H54 (cell line): ENCODE measurements around the gene HOXD9.

Source experiments
- DNase-seq: peaks from one replicate; pipeline ENCODE4 v3.0.0; 2011; ENCODE audit warnings: low spot score, mixed read lengths; ENCODE audit not compliant: insufficient read length
- FAIRE-seq: peaks from 3 replicates; lab custom pipeline; 2011; peaks lifted over from hg19 to GRCh38; lab: Jason Lieb, UNC
- POLR2A ChIP-seq: IDR thresholded peaks from 2 replicates; pipeline ENCODE4 v1.6.1; 2011; ENCODE audit warnings: low read depth, mild to moderate bottlenecking, low read length

Gene HOXD9

GRCh38 chr2:176115883-176116813 lies 6.4 kb upstream of the HOXD9 start, which contains the start of gene HOXD10:
HOXD10 (plus strand) TSS chr2:176116778; CDS start chr2:176116834, 56 bp downstream.
- DNase-seq = no peak
- no peak for TF ChIP-seq POLR2A
- FAIRE-seq = no peak

GRCh38 chr2:176117162-176117822 lies 5.2 kb upstream of the HOXD9 start:
- FAIRE-seq (no peak), DNase-seq (no peak)
- no peak for TF ChIP-seq POLR2A

GRCh38 chr2:176117823-176118371 lies 4.6 kb upstream of the HOXD9 start:
- no peak for TF ChIP-seq POLR2A
- DNase-seq = no peak
- FAIRE-seq = no peak

GRCh38 chr2:176118601-176119339 lies 3.7 kb upstream of the HOXD9 start:
- FAIRE-seq = no peak
- no peak for DNase-seq
- no peak for TF ChIP-seq POLR2A

DNA sequence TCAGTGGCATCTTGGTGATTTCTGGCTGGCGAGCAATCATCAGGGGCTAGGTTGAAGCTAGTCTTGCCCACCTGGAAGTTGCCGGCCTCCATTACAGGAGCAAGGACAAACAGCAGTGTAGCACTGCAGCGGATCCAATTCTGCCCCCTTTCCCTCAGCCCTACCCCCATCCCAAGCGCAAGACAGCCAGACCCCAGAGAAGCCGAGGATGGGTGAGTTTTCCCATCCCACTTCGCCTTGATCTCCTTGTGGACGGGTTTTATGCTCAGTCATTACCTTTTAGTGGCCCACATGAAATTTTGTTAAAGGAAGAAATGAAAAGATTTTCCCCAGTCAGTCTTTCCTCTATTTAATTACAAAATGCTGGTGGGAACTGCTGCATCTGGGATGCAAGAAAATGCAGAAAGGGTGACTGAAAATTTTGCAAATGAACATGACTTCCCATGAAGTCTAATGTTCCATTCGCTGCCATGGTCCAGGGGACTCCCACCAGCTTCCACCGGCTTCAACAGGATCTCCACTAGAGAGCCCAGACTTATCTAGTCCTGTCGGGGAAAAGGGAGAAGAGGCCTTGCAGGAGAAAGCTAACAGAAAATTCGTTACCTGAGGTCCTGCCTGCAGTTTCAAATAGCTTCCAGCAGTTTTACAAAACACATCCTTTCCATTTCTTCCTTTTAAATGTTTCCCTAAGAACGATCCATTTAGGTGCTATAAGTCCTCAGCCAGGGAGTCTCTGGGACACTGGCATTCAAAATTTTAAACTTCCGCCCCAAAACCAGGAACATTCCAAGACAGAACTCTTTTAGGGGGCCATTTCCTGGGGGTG lies 1.9 kb upstream of the HOXD9 start:
- DNase-seq (no peak), FAIRE-seq (no peak)
- TF ChIP-seq POLR2A = no peak

DNA sequence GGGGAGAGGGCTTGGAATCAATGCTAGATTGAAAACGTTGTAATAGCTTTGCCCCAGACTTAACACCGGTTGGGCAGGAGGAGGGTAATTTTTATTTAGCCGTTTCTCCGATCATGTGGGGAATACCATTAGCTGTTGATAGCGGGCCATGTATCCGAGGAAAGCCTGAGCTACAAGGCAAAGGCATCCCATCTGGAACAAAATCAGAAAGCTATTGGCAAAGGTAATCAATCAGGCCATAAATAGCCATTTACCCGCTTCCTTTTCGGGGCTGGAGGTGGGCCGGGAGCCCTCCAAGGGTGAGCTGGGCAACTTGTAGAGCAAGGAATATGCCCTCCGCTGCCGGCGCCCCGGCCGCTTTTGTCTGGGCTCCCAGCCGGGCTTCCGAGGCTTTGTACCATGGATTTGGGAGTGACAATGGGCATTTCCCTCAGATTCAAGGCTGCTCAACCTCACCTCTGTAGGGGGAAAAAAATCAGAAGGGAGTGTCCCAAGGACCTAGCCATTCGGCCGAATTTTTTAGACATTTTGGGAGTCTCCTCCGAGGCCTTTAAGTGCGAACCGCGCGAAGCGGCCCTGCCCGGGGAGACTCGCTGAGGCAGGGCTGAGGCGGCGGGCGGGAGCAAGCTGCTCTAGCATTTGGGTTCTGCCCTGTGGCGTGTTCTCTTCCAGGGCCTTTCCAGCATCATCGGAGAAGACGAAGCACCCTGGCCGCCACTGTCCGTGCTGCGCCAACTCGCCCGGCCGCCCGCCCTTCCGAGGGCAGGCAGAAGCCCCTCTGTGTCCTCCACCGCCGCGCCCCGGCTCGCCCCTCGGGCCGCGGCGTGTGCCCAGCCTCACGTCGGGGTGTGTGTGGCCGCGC lies 1.1 kb upstream of the HOXD9 start:
- FAIRE-seq (no peak), DNase-seq (no peak)
- no peak for TF ChIP-seq POLR2A

- DNase-seq = no peak
- FAIRE-seq = no peak
- no peak for TF ChIP-seq POLR2A
Observed at GRCh38 chr2:176122052-176122682, 352 bp upstream of the HOXD9 start.

DNA sequence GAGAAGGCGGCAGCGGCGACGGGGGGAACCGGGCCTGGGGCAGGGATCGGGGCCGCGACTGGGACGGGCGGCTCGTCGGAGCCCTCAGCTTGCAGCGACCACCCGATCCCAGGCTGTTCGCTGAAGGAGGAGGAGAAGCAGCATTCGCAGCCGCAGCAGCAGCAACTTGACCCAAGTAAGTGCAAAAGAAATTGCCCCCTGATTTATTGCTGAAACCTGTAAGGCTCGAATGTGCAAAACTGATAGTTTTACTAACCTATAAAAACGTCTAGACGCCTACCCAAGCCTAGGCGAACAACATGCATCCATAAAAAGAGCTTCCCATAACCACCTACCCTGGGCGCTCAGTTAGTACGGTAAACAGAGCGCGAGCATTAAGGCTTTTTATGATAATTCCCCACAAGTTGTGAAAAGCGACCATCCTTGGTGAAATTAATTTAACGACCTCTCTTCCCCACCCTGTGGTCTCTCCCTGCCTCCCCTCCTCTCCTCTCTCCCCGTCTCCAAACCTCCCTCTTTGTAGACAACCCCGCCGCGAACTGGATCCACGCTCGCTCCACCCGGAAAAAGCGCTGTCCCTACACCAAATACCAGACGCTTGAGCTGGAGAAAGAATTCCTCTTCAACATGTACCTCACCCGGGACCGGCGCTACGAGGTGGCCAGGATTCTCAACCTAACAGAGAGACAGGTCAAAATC lies 1.0 kb downstream of the HOXD9 start:
- no peak for FAIRE-seq

DNA sequence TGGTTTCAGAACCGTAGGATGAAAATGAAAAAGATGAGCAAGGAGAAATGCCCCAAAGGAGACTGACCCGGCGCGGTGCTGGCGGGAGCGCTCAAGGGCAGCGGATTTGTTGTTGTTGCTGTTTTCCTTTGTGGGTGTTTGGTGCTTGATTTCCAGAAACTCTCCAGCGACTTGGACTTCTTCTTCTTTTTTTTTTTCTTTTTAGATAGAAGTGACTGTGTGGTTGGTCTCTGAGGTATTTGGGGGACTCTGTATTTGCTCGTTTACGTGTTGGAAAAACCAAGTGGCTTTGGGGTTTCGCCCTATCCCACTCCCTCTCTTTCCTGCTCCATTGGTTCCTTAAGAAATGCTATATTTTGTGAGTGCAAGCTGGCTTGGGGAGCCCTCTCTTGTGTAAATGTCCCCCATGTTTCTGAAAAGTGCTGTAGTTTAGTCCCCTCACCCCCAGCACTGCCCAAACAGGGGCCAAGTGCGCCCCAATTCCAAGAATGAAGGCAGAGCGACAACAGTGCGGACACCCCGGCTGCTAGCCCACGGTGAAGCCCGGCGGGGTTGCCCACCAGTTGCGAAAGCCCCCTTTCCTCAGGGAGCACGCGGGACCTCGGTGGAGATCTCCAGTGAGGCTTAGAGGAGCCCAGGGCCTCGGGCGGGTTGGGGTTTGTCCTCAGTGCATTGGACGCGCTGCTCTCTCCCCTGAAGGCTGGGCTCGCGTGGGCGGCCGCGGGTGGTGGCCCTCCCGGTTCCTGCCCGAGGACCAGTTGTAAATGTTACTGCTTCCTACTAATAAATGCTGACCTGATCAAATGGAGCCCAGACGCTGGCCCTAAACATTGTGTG lies 1.8 kb downstream of the HOXD9 start:
- no peak for DNase-seq
- no peak for FAIRE-seq
- no peak for TF ChIP-seq POLR2A

More for the DNA sequence above, 1.0 kb downstream of the HOXD9 start:
- DNase-seq = no peak
- no peak for TF ChIP-seq POLR2A
